NCI-H524 (cell line): ENCODE data around the gene CELF4.
A peak's percentile ranks its signal among the peaks of the same experiment; 100 is the strongest.

Source experiments
- DNase-seq, 2 experiments: peaks; one replicate each; lab custom pipeline; 2025; lab: John Stamatoyannopoulos, UW

Gene CELF4

DNA sequence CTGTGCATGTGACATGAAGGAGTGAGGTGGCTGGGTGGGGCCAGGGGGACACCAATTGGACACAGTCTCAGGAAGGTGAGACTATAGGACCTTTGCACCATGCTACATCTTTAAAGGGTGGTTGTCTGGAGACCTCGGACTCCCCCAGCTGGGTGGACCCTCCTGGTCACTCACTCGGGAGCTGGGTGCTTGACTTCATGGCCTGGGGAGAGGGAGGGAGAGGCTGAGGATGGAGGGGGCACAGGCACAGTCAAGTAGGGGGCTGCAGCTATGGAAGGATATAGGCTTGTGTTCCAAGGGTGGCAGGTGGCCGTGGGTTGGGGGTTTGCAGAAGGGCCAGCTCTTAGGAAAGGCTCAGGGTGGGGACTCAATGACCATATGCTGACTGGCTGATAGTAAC, 7.1 kb upstream of the CELF4 start:
- peak; percentile 62 to 80 for DNase-seq

DNA sequence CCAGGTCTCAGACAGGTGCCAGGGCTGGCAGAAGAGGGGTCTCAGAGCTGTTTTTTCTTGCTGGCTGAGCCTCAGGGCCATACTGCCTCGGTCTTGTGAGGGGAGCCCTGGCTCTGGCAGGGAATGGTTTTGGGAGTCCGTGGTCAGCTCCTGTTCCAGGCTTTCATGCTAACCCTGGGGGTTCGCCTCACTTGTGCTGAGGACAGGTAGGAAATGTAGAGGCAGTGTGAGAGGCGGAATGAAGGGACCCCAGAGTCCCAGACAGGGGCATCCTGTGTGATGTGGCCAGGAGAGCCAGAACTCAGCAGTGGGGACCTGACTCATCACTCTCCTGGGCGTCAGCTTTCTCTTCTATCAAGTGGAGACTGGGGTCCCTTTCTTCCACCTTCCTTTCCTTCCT, 5.7 kb upstream of the CELF4 start:
- no peak for DNase-seq

DNA sequence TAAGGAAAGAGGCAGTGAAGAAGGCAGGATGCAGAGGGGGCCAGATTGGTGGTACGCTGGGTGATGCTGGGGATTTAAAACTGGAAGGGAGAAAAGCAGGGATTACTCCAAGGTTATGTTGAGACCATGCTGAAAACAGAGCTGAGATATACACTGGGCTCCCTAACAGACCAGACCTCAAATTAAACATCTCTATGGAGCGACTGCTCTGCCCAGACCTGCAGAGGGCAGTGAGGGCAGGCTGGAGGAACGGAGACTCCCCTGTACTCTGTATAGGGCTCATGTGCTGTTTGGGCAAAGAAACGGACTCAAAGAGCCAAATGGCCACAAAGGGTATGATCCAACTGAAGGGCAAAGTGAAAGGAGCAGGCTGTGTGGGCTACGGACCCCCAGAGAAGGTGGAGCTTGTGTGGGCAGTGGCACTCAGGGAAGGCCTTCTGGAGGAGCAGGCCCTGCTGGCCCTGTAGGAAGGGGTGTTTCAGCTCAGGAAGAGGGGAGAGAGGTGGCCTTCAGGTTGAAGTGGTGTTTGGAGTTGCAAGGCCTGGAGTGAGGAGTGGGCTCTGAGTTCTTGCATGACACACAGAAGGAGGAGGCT, 4.8 kb upstream of the CELF4 start:
- peak in 1 of 2 experiments; percentile 44 for DNase-seq

DNA sequence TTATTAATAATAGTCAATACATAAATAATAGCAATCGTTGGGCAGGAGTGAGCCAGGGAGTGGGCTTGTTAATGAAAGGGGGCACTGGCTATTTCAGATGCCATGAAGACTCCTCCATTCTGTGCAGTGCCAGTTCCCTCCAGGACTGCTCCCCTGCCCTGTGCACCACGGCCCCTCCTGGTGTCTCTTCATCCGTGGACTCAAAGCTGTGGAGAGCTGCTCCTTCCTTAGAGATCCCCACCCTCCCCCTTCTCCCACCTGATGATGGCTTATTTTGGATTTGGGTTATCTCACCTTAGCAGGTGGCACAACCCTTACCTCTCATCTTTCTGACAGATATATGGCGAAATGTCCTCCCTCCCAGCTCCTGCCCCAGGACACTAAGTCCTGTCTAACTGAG, 3.1 kb upstream of the CELF4 start:
- DNase-seq, result no peak

DNA sequence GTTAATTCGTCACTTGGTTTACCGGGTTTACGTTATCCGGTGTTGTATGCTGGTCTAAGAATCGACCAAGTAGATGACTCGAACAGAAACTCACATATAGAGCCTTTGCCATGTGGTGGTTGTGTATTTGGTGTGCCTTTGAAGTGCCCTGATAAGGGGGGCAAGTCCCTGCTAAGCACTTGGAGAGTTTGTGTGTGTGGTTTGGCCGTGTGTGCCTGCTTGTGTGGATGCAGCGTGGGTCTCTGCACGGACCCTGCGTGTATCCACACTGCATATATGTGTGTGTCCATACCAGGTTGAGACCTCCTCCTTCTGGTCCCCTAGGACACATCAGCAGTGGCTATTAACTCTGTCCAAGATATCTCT, 2.4 kb upstream of the CELF4 start:
- peak in 1 of 2 experiments; percentile 23 for DNase-seq

DNA sequence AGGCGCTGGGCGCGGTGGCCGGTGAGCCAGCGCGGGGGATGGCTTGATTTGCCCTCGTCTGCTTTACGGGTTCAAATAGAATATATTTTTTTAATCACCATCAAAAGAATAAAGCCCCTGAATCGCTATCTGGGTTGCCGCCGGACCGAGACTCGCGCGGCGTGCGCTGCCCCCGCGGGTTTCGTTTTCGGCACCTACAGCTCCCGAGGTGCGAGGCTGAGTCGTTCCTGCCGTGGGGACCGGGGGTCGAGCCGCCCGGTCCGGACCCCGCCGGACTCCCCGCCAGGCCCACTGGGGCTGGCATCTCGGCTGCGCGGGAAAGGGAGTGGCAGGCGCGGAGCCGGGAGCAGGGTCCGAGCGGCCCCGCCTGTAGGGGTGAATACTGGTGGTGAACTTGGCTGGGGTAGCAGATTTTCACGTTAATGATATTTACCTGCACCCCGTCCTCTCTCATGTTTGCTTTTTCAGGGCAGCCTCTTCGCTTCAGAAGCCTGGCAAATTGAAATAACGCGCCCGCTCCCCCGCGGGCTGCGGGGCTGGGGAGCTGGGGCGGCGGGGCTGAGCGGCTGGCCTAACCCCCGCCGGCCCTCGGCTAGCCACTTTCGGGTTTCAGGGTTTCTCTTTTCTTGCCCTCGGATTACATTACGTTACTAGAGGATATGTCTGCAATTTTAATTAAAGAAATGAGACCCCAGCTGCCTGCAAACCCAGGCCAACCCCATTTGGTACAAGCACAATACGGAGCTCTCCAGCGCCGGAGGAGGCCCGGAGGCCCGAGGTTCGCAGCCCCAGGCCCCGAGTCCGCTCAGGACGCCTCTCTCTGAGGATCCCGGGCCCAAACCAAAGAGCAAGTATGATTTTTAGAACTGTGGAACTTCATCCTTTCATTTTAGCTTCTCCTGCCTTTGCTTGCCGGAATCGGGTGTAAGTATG, 1.7 kb upstream of the CELF4 start:
- no peak for DNase-seq

DNA sequence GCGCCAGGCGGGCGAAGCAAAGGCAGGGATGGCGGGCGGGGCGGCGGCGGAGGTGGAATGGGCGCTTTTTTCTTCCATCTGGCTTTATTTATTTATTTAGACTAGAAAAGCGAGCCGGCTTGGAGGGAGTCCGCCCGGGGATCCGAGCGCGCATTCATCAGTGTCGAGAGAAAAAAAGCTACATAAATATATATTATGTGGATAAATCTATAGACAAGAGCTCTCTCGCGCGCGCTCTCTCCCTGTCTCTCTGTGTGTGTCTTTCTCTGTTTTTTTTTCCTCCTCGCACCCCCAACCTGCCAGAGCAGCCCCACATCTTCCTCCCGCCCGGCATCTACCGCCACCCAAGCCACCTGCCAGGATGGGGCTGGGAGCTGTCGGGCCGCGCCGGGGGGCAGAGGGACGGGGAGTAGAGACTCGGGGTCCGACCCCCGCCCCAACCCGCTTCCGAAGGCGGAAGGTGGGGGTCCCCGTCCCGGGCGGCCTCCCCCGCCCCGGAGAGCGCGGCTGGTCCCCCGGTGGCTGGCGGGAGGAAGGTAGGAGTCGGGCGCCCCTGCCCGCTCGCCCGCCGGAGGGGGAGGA, 972 bp upstream of the CELF4 start:
- peak in 1 of 2 experiments; percentile 58 for DNase-seq

DNA sequence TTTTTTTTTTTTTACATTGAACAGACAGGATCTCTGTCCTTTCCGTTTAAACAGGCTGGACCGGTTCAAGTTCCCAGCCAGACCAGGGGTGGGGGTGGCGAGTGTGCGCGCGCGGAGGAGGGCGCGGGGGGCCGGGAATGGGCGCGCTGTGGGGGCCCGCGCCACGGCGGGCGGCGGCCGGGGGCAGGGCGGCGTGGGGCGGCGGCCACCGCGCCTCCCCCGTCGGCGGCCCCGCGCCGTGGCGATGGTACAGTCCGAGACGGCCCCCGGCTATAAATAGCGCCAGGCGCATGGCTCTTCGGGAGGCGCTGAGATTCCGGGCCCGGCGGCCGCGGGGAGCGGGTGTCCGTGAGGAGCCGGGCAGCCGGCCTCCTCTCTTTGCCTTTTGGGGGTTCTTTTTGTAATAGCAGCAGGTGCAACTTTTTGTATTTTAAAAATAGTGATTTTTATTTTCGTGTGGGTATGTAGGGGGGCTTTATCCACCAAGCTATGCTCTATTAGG, 430 bp upstream of the CELF4 start:
- DNase-seq, result peak; percentile 72 to 78

DNA sequence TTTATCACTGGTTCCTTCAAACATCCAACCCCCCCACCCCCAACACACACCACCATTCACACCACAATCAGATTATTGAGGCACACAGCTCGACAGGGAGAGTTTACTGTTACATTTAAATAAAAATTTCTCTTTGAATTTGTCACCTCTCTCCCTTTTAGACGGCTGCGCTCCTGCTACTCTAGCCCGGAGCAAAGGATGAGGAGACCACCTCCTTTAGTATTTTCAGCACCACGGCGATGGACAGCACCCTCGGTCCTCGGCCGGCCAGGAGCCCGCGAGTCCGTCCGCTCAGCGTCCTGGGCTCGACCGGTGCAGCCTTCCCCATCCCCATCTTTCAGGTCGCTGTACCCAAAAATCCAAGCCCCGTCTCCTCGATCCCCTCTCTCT, 892 bp downstream of the CELF4 start:
- peak in 1 of 2 experiments; percentile 23 for DNase-seq

DNA sequence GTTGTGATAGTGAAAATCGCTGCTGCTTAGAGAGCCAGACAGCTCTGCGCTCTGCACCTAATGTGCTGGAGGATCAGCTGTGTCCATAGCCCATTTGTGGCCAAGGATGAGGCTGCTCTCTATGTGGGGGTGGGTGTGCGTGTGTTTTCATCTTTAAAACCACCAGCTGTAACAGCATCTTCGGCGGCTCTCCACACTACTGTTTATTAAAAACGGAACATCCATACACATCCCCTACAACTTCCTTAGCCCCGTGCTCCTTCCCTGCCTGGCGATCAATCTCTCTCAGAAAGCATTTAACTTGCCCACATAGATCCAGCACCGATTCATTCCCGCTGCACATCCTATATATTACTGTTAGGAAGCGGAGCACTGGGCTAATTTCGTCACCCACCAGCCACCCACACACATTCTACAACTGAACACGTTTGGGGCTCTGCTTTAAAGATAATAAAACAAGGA, 1.6 kb downstream of the CELF4 start:
- DNase-seq, result peak in 1 of 2 experiments; percentile 70

DNA sequence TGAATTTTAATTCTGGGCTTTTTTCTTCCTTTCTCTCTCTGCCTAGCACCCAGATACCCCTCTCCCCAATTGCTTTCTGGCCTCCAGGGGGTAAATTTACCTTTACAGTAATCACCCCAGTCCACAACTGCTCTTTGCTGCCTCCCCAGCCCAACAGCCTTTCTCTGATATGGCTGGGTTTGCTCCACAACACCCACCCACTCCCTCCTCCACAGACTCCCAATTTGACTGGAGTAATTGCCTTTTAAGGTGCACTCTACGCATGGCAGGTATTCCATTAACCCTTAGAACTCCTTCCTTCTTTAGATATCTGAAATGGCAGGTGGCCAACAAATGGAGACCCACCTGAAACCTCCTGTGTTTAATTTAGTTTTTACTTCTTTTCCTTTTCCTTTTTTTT, 3.6 kb downstream of the CELF4 start:
- DNase-seq, result no peak

DNA sequence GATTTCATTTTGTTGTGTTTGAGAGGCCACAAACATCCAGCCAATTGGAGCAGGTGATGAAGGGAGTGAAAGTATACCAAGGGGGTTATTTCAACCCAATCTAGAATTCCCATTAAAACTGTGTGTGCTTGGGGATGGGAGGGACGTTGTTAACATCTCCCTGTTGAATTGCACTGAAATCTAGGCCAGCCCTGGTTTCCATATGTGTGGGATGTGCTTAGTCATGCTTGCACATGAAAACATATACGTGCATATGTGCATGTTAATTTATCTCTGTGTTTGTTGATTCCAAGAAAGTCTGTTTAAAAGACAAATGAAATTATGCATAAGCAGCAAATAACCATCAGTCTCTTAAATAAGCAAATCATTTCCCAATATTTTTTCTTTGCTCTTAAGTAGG, 5.6 kb downstream of the CELF4 start:
- DNase-seq, result no peak

DNA sequence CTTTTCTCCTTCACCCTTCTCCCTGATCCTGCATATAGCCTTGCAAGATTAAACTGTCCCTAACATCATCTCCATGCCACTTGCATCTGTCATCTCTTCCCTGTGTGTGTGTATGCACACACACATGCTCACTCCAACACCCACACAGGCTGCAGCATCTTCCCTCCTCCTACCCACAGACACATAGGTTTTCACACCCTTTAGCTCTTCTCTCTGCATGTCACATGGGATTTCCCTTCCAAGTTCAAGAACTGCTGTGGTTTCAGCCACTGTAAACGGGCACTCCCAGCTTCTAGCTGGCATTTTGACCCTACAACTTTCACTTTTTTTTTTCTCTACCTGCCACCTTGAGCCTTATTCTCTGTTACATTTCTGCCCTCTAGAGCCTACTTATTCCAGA, 6.4 kb downstream of the CELF4 start:
- DNase-seq, result no peak

DNA sequence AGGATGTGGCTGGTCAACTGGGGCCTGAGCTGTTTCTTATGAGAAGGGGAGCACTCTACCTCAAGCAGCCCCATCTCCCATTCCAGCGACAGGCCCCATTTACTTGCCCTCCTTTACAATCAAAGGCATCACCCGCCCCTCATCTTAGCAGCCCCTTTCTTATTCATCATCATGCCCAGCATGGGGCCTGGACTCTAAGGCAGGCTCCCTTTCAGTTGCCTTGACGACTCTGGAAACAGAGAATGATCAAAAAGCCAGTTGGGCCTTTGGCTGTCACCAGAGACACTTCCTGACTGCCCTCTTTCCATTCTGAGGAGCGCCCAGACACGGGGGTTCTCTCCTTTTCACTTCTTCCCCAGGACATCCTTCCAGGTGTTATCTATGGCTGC, 11.2 kb downstream of the CELF4 start:
- no peak for DNase-seq

DNA sequence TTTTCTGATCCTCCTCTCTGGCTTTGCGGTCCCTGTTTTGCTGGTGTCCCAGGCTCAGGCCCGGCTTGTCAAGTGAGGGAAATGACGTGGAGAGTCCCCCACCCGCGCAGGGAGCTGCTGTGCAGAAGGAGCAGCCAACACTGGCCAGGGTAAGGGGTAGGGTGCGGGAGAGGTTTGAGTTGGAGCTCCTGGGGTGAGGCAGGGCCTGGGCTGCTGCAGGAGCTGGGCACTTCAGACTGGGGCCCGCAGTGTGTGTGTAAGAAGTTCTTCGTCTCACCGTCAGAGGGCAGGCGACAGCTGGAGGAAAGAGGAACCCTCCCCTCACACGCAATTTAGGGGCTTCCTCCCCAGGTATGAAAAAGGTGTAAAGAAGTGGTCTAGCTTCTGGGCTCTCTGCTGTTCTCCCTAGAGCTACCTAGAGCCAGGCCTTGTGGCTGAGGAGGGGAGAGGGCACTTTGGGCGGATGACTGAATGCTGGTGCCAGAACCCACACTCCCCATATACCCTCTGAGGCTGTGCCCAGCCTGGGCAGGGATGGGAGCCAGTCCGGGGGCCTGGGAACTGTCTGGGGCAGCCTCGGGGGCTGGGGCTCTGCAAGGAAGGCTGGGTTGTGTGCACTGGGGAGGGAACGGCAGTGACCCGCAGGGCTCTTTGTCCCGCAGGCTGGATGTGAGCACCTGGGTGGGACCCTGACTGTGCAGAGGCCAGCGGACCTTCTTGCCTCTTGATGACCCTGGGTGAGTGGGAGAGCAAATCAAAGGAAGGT, 11.8 kb downstream of the CELF4 start:
- no peak for DNase-seq

DNA sequence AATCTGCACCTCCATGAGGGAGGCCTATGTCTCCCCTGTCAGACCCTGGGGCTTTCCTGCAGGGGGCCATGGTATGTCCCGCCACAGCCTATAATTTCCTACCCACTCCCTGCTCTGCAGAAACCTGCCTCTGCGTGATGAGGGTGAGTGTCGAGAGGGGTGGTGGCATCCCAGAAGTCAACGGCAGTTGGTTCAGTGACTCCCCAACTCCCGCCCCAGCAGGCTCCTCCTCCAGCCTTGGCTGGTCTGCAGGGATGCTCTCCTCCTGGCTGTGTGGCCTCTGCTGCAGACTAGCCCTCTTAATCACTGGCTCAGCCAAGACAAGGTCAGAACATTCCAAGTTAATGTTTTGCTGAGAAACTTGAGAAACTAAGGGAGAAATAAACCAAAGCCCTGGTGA, 13.3 kb downstream of the CELF4 start:
- DNase-seq, result no peak

DNA sequence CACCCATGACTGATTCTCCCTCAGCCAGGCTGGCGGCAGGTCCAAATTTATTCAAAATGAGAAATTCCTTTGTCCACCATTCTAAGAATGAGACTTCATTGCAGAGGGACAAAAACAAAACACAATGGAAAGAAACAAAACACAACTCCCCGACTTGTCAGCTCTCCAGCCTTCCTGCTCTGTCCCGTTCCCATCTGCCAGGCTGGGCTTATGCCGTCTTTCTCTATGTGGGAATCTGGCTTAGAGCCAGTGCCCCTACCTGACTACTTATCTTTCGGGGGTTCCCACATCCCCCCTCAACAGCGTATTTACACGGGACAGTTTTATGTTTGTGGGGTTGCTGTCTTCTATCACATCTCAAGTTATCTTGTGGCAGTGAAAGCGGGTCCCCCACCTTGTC, 13.8 kb downstream of the CELF4 start:
- DNase-seq, result no peak

DNA sequence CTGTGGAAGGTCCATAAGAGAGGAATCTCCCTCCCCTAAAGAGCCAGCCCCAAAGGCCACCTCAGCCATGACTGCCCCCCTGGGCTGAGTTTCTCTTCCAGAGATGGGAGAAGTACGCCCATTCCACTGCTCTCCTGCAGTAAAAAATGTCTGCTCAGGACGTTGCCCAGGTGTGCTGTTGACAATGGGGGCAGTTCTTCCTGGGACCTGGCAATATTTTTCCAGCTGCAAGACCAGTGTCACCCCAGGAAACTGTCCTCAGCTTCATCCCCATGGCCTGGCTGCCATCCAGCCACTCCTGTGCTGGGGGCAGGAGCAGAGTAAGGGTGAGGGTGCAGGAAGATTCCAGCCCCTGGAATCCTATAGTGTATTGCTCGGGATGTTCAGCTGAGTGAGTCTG, 14.3 kb downstream of the CELF4 start:
- DNase-seq, result no peak

DNA sequence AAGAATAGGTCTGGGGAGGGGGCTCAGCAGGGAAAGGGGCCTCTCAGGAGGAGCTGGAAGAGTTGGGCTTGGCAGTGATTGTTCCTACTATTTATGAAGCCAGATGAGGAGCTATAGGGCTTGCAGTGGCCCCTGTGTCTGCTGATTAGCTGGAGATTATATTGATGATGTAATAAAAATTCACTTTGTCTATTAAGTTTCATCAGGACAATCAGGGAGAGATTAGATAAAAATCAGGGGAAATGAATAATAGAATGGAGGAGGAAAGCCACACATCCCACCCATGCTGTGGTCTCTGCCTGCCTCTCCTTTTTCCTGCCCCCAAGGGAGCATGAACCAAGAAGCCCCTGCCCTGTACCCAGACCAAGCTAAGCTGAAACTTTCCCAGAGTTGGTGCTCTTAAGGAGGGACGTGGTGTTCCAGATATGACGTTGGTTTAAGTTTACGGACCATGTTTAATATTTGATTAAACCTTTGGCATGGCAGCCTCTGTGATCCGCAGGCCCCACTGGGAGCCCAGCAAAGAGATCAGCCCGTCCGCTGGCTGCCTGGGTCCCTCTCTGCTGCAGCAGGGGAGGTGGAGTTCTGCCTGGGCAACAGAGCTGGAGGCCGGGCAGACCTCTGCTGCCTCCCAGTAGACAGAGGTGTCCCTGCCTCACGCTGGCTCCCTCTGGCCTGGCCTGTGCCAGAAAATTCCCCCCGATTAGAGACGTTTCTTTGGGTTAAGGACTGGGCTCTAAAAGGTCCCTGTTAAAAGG, 15.3 kb downstream of the CELF4 start:
- no peak for DNase-seq

DNA sequence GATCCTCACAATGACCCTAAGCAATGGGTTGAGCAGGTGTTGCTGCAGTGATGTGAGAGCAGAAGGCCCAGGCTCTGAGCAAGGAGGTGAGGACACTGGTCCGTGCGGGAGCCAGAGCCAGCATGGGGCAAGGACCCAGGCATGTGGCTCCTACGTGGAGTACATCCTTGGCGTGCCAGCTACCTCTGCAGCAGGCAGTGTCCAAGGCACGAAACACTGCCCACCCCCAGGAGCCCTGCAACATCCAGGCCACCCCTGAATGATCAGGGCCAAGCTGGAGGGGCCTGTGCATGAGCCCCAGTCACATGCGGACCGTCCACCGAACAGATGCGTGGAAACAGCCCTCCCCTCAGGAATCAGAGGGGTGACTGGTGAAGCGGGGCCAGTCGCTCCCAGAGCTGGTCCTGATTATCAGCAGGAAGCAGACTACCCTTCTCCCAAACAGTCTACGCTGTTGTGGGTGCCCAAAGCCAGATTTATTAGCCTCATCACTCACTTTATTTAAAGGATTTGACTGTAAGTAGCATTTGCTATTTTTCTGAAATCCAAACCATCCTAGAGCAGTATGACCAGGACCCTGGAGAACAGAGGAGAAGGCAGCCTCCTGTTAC, 16.8 kb downstream of the CELF4 start:
- DNase-seq, result no peak

DNA sequence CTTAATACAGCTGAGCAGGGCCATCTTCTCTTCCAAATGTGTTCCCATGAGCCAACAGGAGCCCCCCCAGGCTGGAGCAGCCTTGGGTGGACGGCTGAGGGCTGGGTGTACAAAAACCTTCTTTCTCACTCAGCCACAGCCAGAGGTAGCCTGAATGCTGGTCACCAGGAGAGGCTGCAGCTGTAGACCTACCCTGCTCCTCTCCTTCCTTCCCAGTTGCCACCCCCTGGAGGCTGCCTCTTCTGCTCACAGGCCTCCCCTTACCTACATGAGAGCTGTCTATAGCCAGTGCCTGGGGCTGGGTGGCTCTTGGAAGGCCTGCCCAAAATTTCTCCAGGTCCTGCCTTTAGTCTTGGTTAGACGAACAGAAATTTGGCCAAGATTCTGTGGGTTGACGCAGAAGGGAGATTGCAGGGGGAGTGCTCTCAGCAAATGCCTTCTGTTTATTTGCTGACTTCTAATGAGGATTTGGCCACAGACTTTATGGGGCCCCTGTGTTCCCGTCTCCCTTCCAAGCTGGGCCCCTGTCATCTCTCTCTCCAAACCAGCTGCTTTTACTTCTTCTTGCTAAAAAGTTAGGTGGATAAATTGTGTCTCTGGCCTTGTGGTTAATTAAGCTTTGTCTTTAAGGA, 18.3 kb downstream of the CELF4 start:
- DNase-seq, result no peak
